ENCODE data around the gene SLFN14.
"Not testable (repeated sequence)": the region's sequence is repeated elsewhere in the genome, so short reads cannot be mapped to it uniquely, and the experiment has no call there.

Gene SLFN14

GRCh38 chr17:35560703-35561102, at the start of gene SLFN14:
Gene SLFN14 (minus strand): TSS chr17:35560819. CDS start chr17:35558062, 2,757 bp downstream.
- no peak for DNase-seq

- DNase-seq = no peak
These were observed 49.2 kb upstream of the SLFN14 start for GRCh38 chr17:35609831-35610230.

GRCh38 chr17:35607239-35607847, 46.7 kb upstream of the SLFN14 start:
- no peak for DNase-seq

- no peak for DNase-seq
These were observed 45.1 kb upstream of the SLFN14 start for GRCh38 chr17:35605678-35606077.

- DNase-seq = no peak
These were observed 43.1 kb upstream of the SLFN14 start for GRCh38 chr17:35603674-35604073.

- DNase-seq = no peak
These were observed 37.0 kb upstream of the SLFN14 start for GRCh38 chr17:35597604-35598003.

- no peak for DNase-seq
These were observed 36.1 kb upstream of the SLFN14 start for GRCh38 chr17:35596530-35597233.

- no peak for DNase-seq
These were observed 35.5 kb upstream of the SLFN14 start for GRCh38 chr17:35596072-35596471.

GRCh38 chr17:35588196-35588920, 27.7 kb upstream of the SLFN14 start:
- no peak for DNase-seq

GRCh38 chr17:35587074-35587961, 26.7 kb upstream of the SLFN14 start, which contains the start of gene AP2B1:
Gene AP2B1 (plus strand): TSS chr17:35587322. CDS start chr17:35594031, 6,709 bp downstream.
- peak; percentile 93 for DNase-seq

- no peak for DNase-seq
These were observed 26.0 kb upstream of the SLFN14 start for GRCh38 chr17:35586569-35587073.

GRCh38 chr17:35584061-35584460, 23.4 kb upstream of the SLFN14 start:
- peak; percentile 69 for DNase-seq

GRCh38 chr17:35578929-35579432, 18.4 kb upstream of the SLFN14 start:
- DNase-seq = no peak

GRCh38 chr17:35578197-35578928, 17.7 kb upstream of the SLFN14 start, which contains the start of gene PEX12:
Gene PEX12 (minus strand): TSS chr17:35578571. CDS start chr17:35578021, 550 bp downstream.
- peak; percentile 92 for DNase-seq

- no peak for DNase-seq
These were observed 17.2 kb upstream of the SLFN14 start for GRCh38 chr17:35577830-35578196.

GRCh38 chr17:35575759-35576158, 15.1 kb upstream of the SLFN14 start:
- no peak for DNase-seq

GRCh38 chr17:35569405-35569804, 8.8 kb upstream of the SLFN14 start:
- DNase-seq = no peak

- DNase-seq = peak; percentile 36
These were observed 7.9 kb upstream of the SLFN14 start for GRCh38 chr17:35568561-35568960.

- no peak for DNase-seq
These were observed 6.3 kb upstream of the SLFN14 start for GRCh38 chr17:35566968-35567367.

- not testable (repeated sequence) for DNase-seq
These were observed 2.6 kb upstream of the SLFN14 start for GRCh38 chr17:35563181-35563580.

GRCh38 chr17:35559495-35560210, 966 bp downstream of the SLFN14 start:
- no peak for DNase-seq

All from MV-4-11 (cell line).